HG02840 (cell line): ENCODE data around the gene DPF3.

ENCODE experiments used
- ATAC-seq: cut with Tn5 transposase; IDR thresholded peaks from one replicate; pipeline ENCODE4 v1.9.1; 2021; ENCODE audit warnings: mild to moderate bottlenecking, moderate library complexity, moderate number of reproducible peaks; ENCODE audit not compliant: unreplicated experiment, low FRiP score

DPF3 gene

DNA sequence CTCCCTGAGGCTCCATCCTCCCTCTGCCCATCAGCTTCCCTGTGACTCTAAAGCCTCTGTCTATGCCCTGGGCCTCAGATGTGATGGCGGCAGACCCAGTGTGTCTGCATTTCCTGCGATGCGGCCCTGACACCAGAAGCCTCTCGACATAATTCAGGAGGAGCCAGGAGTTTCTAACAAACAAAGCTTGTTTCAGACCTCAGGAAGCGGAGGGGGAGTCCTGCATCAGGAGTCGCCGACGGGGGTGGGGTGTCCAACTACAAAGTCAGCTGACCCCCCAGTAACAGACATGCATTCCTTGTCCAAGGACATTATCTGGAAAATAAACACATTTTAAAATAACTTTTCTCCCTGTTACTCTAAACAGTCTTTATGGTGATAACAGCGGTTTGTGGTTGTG is 167.5 kb downstream of the DPF3 start:
- ATAC-seq, result no peak

- ATAC-seq, result no peak
Observed at GRCh38 chr14:72723858-72724530, 169.9 kb downstream of the DPF3 start.

- ATAC-seq, result no peak
Observed at GRCh38 chr14:72722201-72722785, 171.6 kb downstream of the DPF3 start.

DNA sequence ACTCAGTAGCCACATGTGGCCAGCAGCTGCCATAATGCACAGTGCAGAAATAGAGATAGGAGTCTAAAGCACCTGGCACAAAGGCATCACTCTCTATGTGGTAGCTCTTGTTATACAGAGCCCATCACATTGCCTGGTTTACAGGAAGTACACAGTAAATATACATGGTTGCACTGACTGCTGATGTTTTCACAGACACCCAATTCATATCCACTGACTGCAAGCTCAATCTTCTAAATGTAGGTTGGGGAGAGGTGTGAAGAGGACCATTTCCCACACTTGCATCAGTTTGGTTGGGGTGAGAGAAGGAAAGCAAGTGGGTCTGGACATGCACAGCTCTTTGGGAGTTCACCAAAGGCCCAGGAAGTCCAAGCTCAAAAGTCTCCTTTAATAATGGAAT is 172.8 kb downstream of the DPF3 start:
- no peak for ATAC-seq

DNA sequence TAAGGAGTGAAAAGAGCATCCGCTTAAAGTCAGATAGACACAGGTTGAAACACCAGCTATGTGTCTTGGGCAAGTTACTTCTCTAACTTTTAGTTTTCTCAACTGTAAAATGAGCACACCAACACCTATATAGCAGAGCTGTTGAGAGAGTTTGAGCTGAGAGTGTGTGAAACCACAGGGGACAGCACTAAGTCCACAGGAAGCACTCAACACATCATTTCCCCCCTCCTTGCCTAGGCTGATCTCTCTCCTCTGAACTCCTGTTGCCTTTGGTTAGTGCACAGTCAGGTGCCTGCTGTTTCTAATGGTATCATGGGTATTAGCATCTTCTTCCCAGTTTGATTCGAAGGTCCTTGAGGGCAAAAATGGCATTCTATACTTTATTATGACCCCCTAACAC is 176.7 kb downstream of the DPF3 start:
- ATAC-seq, result no peak

GRCh38 chr14:72716476-72716875 is 177.4 kb downstream of the DPF3 start:
- no peak for ATAC-seq

DNA sequence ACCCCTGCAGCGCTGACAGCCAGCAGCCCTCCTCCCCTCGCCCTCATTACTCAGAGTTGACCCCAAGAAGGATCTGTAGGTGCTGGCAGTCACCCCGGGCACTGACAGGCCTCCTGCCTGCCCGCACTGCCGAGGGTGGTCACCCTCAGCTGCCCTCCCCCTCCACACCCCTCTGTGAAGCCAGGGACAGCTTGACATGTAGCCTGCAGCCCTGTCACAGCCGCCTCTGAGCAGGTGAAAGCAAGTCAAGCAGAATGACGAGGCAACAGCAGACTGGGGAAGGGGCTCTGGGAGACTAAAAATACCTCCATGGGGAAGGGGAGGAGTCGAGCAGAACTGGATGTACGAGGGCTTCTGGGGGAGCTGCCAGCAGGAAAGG is 178.1 kb downstream of the DPF3 start:
- no peak for ATAC-seq

GRCh38 chr14:72715215-72715849 is 178.6 kb downstream of the DPF3 start:
- ATAC-seq, result no peak

- ATAC-seq, result no peak
Observed at GRCh38 chr14:72714871-72715214, 179.1 kb downstream of the DPF3 start.

DNA sequence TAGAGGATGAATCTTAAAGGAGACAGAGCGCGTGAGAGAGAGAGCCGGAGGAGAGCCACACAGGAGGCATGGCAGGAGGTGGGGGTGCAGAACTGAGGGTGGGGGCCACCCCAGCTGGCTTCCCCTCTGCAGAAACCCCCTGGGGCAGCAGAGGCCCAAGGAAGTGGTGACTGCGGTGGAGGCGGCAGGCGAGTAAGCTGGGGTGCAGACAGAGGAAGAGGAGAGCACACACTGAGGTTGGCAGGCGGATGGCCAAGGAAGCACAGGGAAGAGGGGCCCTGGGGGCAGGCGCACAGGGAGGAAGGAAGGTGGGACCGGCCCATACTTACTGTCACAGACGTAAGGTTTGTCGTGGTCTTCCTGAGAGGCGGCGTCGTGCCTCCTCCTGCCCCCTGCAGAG is 179.8 kb downstream of the DPF3 start:
- ATAC-seq, result no peak

DNA sequence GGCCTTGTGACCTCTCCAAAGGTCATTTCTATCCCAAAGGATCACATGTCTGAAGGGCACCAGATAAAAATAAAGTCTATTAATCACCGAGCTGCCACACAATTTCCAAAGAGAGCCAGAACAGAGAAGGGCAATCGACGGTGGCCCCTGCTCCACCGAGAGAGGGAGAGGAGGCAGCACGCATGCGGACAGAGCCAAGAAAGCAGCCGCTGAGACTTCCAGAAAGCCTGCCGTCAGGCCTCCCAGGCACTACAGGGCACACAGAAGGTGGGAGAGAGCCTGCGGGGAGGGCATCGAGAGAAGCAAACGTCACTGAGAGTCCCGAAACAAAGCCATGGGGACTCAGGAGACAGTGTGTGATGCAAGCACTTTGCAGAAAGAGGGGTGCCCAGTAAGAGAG is 182.0 kb downstream of the DPF3 start:
- no peak for ATAC-seq

GRCh38 chr14:72709916-72710611 is 183.8 kb downstream of the DPF3 start:
- no peak for ATAC-seq

- no peak for ATAC-seq
Observed at GRCh38 chr14:72708708-72709475, 185.0 kb downstream of the DPF3 start.

- ATAC-seq, result no peak
Observed at GRCh38 chr14:72708222-72708621, 185.7 kb downstream of the DPF3 start.

- no peak for ATAC-seq
Observed at GRCh38 chr14:72706485-72706884, 187.4 kb downstream of the DPF3 start.

DNA sequence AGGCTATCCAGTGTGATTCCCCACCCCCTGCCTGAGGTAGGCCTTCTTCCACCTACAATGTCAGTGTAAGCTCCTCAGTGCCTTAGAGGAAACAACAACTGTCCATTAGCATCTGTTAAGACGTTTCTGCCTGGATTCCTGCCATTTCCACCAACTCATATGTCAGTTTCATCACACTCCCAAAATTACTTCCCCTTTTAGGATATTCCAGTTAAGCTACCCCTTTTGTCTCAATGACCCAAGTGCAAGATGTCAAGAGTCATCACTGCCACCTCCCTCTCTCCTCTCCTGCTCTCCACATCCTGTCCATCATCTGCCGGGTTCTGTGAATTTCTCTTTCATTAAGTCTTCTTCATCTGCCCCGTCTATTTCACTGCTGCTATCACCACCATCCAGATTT is 189.4 kb downstream of the DPF3 start:
- ATAC-seq, result no peak

DNA sequence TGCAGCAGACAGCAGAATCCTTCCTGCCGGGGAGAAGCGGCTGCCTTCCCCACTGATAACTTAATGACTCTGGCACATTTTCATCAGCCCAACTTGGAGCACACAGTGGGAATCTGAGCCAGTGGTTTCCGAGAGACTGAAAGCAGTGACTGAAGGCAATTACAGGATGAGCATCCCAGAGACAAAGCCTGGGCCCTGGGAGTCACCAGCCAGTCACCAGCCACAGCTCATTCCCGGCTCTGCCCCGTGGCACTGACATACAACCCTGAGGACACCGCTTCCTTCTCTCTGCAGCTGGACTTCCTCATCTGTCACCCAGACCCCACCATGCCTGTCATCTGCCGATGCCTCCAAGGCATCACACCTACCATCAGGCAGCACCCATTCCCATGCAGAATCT is 192.3 kb downstream of the DPF3 start:
- no peak for ATAC-seq

- ATAC-seq, result no peak
Observed at GRCh38 chr14:72701237-72701565, 192.7 kb downstream of the DPF3 start.

DNA sequence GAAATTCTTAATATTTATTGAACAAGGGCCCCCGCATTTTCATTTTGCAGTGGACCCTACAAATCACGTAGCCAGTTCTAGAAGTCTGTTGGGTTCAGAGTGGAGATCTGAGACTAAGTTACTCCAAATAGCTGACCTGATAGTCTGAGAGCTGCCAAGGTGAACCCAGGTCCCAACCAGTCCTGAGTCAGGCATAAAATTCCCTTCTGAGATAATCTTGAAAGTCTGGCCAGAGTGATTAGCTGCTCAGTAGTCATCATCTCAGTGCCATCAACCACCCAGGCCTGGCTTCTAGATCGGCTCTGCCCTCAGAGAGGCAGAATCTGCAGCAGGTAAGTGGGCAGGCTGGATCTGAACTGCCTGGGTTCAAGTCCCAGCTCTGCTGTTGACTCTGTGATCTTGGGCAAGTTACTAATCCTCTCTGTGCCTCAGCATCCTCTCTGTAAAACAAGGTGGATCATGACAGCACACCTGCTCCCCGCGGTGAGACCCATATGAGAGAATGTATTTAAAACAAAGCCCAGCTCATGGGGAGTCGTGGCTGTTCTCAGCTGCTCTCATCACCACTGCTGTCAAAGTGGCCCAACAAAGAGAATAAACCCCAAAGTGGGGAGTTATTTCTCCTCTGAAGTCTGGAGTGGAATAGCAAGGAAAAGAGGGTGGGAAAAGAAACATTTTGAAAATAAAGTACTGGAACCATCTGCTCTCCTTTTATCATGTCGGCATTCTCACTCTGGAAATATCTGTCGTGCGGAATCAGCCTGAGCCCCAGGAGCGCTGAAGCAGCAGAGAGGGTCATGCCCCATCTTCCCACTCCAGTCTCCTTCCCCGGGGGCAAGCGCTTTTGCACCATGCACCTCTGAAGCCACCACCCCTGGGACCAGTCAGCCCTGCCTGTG is 193.3 kb downstream of the DPF3 start:
- no peak for ATAC-seq

DNA sequence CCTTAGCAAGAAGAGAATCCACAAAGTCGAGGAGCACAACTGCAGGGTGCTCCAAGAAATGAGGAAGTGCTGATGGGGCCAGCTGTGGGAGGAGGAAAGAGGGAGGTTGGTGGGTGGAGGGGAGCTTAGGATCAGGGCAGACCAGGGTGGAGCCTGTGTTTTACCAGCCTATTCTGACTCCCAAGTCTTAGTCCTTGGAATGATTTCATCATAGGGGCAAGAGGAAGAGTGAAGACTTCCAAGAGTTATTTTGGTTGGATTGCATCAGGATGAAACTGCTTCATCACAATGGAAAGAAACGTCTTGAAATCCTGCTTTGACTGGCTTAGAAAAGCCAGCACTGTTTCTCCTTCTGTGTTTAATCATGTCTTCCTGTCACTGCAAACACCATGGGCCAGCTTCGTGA is 194.0 kb downstream of the DPF3 start:
- no peak for ATAC-seq
